ENCODE measurements around the gene GRM7. TPM values are rescaled to one million over a fixed set of nuclear protein-coding genes. Genes with fewer than 3 reads are reported as not detected.

Gene GRM7
- total RNA-seq, 3 donors from 2014 or later, result not detected

DNA sequence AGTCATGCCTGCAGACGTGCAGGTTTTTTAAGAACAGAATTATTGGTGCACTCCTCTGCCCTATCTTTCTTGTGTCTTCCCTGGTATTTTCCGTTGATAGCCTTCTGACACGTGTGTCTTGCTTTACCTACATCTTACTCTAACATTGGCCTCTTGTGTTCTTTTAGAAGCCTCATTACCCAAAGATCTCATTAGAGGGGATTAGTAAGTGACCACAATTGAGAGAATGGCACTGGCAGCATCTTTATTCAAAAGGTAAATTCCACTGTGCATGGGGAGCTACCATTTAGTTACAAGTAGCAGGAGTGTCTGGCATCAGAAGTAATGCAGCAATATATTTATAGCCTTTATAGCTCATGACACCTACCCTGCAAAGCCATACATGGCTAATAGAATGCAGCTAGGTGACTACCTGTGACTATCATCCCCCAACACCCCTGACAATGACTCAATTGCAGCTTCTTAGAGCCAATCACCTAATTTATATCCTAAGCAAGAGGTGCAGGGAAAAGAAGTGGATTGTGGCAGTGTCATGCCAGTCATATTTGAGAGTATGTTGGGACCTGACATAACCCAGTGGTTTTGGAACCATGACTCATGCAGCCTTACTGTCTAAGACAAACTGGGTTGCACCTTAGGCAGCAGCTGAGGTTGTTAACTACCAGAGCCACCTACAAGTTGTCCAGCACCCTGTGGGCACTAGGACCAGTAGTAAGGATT, 164.8 kb downstream of the GRM7 start:
- Mint-ChIP-seq H3K27me3 (ENCODE audit: low read depth) (no peaks in the 10 kb centered on the region), H3K36me3 (ENCODE audit: insufficient read depth) (no peaks in the 10 kb centered on the region), H3K9me3 (no peaks in the 10 kb centered on the region), H3K4me3 (no peak overlapping the region), H3K4me1 (ENCODE audit: low read depth) (no peaks in the 10 kb centered on the region)
- DNase-seq, result no peak
- no peak for ATAC-seq

DNA sequence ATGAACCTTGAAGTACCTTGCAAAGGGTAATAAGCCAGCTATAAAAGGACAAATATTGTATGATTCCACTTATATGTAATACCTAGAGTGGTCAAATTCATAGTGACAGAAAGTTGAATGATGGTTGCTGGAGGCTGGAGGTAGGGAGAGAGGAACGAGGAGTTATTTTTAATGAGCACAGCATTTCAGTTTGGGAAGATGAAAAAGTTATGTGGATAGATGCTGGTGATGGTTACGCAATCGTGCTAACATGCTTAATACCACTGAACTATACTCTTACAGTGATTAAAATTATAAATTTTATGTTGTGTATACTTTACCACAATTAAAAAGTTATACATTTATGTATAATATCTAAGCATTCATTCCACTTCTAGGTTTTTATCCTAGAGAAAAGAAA, 168.6 kb downstream of the GRM7 start:
- no peak for ATAC-seq
- Mint-ChIP-seq H3K4me3 (no peak overlapping the region), H3K36me3 (ENCODE audit: insufficient read depth) (no peaks in the 10 kb centered on the region), H3K9me3 (no peaks in the 10 kb centered on the region), H3K4me1 (ENCODE audit: low read depth) (no peaks in the 10 kb centered on the region), H3K27me3 (ENCODE audit: low read depth) (no peaks in the 10 kb centered on the region)
- DNase-seq, result no peak

DNA sequence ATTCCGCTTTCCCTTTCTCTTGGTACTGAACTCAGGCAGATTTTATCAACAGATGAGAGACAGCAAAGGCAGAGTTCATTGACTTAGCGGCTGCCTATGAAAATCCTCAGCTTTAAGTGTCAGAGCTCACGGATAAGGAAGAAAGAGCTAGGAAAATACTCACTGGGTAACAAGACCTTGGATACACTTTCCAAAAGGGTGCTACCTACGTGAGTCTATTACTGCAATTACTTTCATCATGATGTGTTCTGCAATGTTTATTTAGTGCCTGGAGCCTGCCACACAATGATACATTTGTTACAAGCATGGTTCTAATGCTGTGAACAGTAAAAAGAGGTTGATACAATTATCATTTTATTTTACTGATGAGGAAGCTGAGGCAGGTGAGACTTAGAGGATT, 177.5 kb downstream of the GRM7 start:
- no peak for DNase-seq
- Mint-ChIP-seq H3K4me1 (ENCODE audit: low read depth) (no peaks in the 10 kb centered on the region), H3K36me3 (ENCODE audit: insufficient read depth) (no peaks in the 10 kb centered on the region), H3K9me3 (no peaks in the 10 kb centered on the region), H3K4me3 (no peak overlapping the region), H3K27me3 (ENCODE audit: low read depth) (no peaks in the 10 kb centered on the region)
- ATAC-seq, result no peak

DNA sequence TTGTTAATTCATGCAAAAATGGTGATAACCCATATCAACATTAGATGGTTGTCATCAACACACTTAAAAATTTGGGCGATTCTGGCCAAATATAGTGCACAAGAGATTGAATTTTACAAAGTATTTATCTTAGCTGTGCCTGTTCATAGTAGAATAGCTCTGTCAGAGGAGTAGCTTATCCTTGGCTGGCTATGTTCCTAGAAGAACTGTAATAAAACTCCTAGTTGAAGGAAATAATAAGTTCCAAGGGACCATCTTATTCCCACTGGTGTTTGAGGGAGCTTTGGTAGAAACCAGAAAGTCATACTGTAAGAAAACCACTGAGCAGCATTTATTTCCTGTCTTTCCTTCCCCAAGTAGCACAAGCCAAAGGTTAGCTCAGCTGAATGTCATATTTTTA, 201.8 kb downstream of the GRM7 start:
- no peak for DNase-seq
- ATAC-seq, result no peak
- Mint-ChIP-seq H3K9me3 (peaks cover 23% of the 10 kb centered on the region), H3K27me3 (ENCODE audit: low read depth) (no peaks in the 10 kb centered on the region), H3K4me3 (no peak overlapping the region), H3K4me1 (ENCODE audit: low read depth) (no peaks in the 10 kb centered on the region), H3K36me3 (ENCODE audit: insufficient read depth) (no peaks in the 10 kb centered on the region)

DNA sequence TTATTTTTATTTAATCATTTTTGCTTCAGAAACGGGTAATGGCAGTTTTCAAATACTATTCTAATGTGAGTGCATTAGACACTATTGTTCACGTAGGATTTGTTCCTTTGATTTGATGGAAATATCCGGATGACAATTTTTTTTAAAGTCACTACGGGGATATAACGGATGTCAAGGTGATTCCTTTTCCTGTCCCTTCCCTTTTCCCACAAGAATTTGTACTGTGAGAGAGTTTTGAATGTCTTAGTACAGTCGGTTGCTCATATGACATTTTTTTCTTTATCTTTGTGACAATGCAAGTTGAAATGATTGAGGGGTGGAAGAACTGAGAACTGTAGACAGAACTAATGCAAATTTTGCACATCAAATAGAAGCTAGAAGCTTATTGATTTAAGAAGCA, 209.5 kb downstream of the GRM7 start:
- ATAC-seq, result no peak

DNA sequence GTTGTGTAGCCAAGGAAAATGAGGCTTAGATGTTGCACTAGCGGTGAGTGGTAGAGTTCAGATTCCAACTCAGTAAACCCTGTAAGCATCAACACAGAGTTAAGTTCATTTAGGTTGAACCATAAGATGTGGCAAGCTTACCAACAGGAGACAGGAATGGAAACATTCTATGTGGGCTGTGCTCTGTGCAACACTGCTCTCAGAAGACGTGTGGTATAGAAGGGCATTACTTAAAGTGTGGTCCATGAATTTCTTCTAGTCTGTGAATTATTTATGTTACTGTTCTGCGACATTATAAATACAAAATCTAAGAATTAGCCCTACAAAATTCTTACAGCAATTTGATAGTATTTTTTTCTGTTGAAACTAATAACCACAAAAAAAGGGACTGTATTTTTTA, 213.3 kb downstream of the GRM7 start:
- Mint-ChIP-seq H3K4me1 (ENCODE audit: low read depth) (no peaks in the 10 kb centered on the region), H3K9me3 (peaks cover 5% of the 10 kb centered on the region), H3K36me3 (ENCODE audit: insufficient read depth) (no peaks in the 10 kb centered on the region), H3K27me3 (ENCODE audit: low read depth) (no peaks in the 10 kb centered on the region), H3K4me3 (no peak overlapping the region)
- DNase-seq, result no peak
- ATAC-seq, result no peak

More for the DNA sequence above, 209.5 kb downstream of the GRM7 start:
- Mint-ChIP-seq H3K27me3 (ENCODE audit: low read depth) (no peaks in the 10 kb centered on the region), H3K4me3 (no peak overlapping the region), H3K9me3 (peaks cover 11% of the 10 kb centered on the region), H3K4me1 (ENCODE audit: low read depth) (no peaks in the 10 kb centered on the region), H3K36me3 (ENCODE audit: insufficient read depth) (no peaks in the 10 kb centered on the region)
- no peak for DNase-seq

DNA sequence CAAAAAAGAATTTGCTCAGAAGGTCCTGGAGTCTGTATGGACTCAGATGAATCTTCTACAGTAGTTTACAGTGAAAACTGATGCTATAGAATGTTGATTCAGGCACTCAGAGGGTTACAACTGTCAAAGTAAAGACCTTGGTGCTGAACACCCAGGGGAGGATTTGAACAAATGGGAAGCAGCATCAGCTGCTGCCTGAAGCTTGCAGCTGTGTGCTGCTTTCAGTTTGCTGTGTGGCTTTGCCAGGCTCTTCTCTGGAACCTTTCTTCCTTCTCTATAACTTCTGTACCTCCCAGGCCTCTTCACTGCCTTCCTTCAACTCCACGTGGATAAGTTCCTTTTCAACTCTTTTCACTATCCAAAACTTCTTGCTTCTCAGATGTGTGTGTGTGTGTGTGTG, 214.2 kb downstream of the GRM7 start:
- Mint-ChIP-seq H3K4me1 (ENCODE audit: low read depth) (no peaks in the 10 kb centered on the region), H3K4me3 (no peak overlapping the region), H3K9me3 (peaks cover 5% of the 10 kb centered on the region), H3K36me3 (ENCODE audit: insufficient read depth) (no peaks in the 10 kb centered on the region), H3K27me3 (ENCODE audit: low read depth) (no peaks in the 10 kb centered on the region)
- no peak for ATAC-seq
- DNase-seq, result no peak

DNA sequence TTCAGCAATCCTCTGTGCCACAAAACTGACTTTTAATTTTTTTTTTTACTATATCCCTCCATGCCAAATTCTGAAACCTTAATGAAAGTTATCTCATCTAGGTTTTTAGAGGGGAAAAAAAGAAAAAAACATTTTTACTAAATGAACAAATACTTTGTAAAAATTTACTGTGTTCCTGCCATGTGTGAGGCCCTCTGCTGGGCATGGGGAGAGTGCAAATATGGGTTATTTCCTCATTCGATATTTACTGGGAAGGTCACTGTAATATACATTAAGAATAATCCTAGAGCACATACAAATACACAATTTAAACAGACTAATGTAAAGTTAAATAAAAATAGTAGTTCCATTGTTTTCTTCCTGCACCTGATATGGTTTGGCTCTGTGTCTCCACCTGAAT, 215.0 kb downstream of the GRM7 start:
- Mint-ChIP-seq H3K27me3 (ENCODE audit: low read depth) (no peaks in the 10 kb centered on the region), H3K4me3 (no peak overlapping the region), H3K36me3 (ENCODE audit: insufficient read depth) (no peaks in the 10 kb centered on the region), H3K4me1 (ENCODE audit: low read depth) (no peaks in the 10 kb centered on the region), H3K9me3 (peaks cover 5% of the 10 kb centered on the region)
- ATAC-seq (no peak), DNase-seq (no peak)

DNA sequence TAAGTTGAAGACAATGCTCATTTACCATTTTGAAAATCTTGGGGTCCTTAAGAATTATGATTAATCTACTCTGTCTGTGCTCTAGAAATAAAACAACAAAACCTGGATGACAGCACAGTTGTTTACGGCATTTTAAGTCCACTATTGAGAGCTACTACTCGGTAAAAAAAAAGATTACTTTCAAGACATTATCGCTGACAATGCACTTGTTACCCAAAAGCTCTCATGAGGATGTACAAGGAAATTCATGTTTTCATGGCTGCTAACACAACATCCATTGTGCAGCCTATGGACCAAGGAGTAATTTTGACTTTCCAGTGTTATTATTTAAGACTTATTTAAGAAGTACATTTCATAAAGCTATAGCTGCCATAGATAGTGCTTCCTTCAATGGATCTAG, 221.3 kb downstream of the GRM7 start:
- Mint-ChIP-seq H3K9me3 (peaks cover 3% of the 10 kb centered on the region), H3K27me3 (ENCODE audit: low read depth) (no peaks in the 10 kb centered on the region), H3K4me3 (no peak overlapping the region), H3K36me3 (ENCODE audit: insufficient read depth) (no peaks in the 10 kb centered on the region), H3K4me1 (ENCODE audit: low read depth) (no peaks in the 10 kb centered on the region)
- no peak for DNase-seq
- ATAC-seq, result no peak

DNA sequence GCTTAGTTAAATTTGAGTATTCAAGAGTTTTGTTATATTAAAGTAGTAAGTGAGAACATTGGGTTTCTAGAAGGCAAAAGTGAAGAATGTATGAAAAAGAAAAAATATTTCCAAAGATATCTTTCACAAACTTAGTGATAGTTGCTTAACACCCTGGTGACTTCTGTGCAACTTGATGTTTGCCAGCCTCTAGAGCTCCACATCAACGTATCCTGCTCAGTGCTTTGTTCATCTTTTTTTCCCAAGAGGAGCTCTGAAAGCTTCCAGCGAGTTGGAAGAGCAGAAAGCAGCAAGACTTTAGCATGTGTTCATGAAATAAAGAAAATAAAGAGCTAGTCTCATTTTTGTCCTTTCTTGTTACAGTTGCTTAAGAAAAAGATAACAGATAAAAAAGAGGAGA, 225.5 kb downstream of the GRM7 start:
- DNase-seq (no peak), ATAC-seq (no peak)
- H3K36me3 Mint-ChIP-seq (ENCODE audit: insufficient read depth), result no peaks in the 10 kb centered on the region
- H3K4me3 Mint-ChIP-seq, result no peak overlapping the region
- H3K4me1 Mint-ChIP-seq (ENCODE audit: low read depth), result no peaks in the 10 kb centered on the region
- peaks cover 3% of the 10 kb centered on the region for H3K9me3 Mint-ChIP-seq
- no peaks in the 10 kb centered on the region for H3K27me3 Mint-ChIP-seq (ENCODE audit: low read depth)

DNA sequence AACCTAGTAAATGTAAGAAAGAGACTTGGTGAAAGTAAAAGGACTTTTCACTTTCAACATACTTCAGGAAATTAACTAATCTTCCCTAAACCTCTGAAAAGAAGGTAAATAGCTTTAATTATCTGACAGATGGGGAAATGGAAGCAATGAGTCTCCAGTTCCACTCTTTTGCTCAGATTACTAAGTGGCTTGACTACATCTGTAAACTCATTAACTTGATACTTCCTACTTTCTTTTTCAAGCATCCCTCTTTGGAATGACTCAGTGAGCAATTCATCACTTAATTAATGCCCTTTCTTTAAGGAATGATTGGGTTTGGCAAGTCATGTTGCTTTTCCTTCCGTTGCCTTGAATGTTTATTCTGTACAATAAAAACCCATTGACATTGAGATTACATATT, 234.2 kb downstream of the GRM7 start:
- Mint-ChIP-seq H3K27me3 (ENCODE audit: low read depth) (no peaks in the 10 kb centered on the region), H3K4me3 (no peak overlapping the region), H3K36me3 (ENCODE audit: insufficient read depth) (no peaks in the 10 kb centered on the region), H3K4me1 (ENCODE audit: low read depth) (no peaks in the 10 kb centered on the region), H3K9me3 (no peaks in the 10 kb centered on the region)
- DNase-seq, result no peak
- no peak for ATAC-seq

DNA sequence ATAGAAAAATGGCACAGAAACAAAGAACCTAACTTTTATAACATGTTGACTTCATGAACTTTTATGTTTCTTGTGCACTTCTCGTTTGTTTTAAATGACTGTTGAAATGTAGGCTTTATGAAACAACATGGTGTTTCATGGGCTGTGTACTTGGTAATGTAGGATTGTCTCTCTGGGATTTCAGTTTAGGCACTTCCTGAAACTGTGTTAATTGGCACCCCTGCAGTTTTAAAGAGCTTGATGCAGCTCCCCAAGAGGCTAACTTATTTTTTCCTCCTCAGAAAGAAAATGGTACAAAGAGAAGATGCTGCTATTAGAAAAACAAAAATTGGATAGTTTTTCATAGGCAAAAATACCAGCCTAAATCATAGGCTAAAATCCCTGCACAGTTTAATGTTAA, 239.2 kb downstream of the GRM7 start:
- Mint-ChIP-seq H3K4me1 (ENCODE audit: low read depth) (no peaks in the 10 kb centered on the region), H3K4me3 (no peak overlapping the region), H3K9me3 (peaks cover 4% of the 10 kb centered on the region), H3K36me3 (ENCODE audit: insufficient read depth) (no peaks in the 10 kb centered on the region), H3K27me3 (ENCODE audit: low read depth) (no peaks in the 10 kb centered on the region)
- DNase-seq, result no peak
- ATAC-seq, result no peak

DNA sequence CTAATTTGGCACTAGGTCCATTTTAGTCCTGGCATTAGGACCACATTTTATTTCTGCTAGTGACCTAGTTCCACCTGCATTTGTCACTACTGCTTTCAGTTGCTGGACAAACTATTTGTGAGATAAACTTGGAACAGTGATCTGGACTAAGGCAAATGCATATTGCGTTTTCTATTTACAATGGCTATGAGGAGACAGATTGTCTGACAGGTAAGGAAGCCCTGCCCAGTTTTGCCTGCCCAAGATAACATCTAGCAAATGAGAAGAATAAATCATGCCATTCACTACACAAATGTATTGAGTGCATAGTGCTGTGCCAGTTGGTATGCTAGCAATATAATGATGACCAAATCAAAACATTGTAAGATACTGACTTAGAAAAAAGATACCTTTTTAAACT, 245.7 kb downstream of the GRM7 start:
- H3K27me3 Mint-ChIP-seq (ENCODE audit: low read depth), result no peaks in the 10 kb centered on the region
- no peak overlapping the region for H3K4me3 Mint-ChIP-seq
- ATAC-seq (no peak), DNase-seq (no peak)
- no peaks in the 10 kb centered on the region for H3K36me3 Mint-ChIP-seq (ENCODE audit: insufficient read depth)
- H3K4me1 Mint-ChIP-seq (ENCODE audit: low read depth), result no peaks in the 10 kb centered on the region
- H3K9me3 Mint-ChIP-seq, result peaks cover 4% of the 10 kb centered on the region

DNA sequence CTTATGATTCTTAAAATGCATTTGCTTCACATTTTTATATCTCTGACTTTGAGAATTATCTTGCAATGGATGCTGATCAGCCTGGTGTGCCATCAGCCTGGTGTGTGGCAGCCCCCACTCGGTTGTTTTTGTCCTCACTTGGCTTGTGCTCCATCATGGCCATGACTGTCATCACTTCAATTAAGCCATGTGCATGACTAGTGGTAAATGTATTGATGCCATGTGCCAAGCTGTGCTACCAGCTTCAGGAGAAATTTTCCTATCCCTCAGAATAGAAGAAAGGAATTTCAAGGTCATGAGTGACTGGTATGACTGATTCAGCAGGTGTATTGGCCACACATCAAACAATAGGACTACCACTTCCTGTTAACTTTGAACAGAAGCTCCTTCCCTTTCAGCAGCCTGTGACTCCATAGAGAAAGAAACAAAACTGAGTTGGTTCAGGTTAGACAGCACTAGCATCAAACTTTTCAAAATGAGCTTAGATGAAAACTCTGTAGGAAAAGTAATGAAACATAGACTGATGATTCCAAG, 251.7 kb downstream of the GRM7 start:
- H3K4me1 Mint-ChIP-seq (ENCODE audit: low read depth), result no peaks in the 10 kb centered on the region
- no peak for DNase-seq
- ATAC-seq, result no peak
- H3K27me3 Mint-ChIP-seq (ENCODE audit: low read depth), result no peaks in the 10 kb centered on the region
- no peak overlapping the region for H3K4me3 Mint-ChIP-seq
- H3K36me3 Mint-ChIP-seq (ENCODE audit: insufficient read depth), result no peaks in the 10 kb centered on the region
- no peaks in the 10 kb centered on the region for H3K9me3 Mint-ChIP-seq

DNA sequence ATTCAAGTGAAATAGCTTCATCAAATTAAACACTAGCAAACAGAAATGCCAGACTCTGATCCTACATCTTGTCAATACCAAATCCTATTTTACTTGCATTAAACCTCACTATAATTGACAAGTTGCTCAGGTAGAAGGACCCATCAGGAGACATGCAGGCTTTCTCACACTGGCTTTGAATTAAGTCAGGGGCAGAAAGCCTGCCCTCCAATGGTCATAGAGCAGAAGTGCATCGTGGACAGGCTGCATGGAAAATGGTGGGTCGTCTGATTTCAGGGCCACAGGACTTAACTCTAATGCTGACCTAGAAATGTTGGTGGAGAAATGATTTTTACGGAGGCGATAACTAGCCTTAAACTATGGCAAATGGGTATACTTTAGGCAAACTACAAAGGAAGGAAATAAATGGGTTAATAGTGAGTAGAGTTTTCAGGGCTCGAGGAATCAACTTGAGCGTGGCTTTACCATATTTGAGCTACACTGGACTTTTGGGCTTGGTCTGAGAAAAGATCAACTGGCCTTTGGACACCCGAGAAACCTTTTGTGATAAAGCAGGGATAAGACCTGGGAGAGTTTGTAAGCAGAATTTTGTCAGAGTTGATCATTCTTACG, 283.9 kb downstream of the GRM7 start:
- DNase-seq (no peak), ATAC-seq (no peak)
- Mint-ChIP-seq H3K36me3 (ENCODE audit: insufficient read depth) (no peaks in the 10 kb centered on the region), H3K9me3 (no peaks in the 10 kb centered on the region), H3K4me1 (ENCODE audit: low read depth) (no peaks in the 10 kb centered on the region), H3K27me3 (ENCODE audit: low read depth) (no peaks in the 10 kb centered on the region), H3K4me3 (no peak overlapping the region)

All from activated T-cell treated with anti-CD3 and anti-CD28 coated beads, Interleukin-2, amount 50 U/mL, for 4 hours (primary cell).